PC-9 (cell line): ENCODE results near the gene SERPINA12. TPM values are rescaled to one million over a fixed set of nuclear protein-coding genes. Genes with fewer than 3 reads are reported as not detected.

ENCODE experiments used
- BruUV-seq: library from RNA; stranded (reverse); fragments of 400-500 nt; replicated peaks from 2 replicates; lab custom pipeline; 2021; lab: Mats Ljungman, UMichigan
- CTCF ChIA-PET: fragments of 300-600 bp; sonication (Branson Sonifier 250); formaldehyde crosslinking; loops from one replicate; lab custom pipeline; 2022; ENCODE audit warnings: antibody characterized with exemption; lab: Charles Lee
- POLR2A ChIA-PET: fragments of 300-600 bp; sonication (Branson Sonifier 250); formaldehyde crosslinking; loops from one replicate; lab custom pipeline; 2022; ENCODE audit warnings: antibody characterized with exemption; ENCODE audit not compliant: unreplicated experiment; lab: Charles Lee
- DNase-seq, 2 experiments: peaks; one replicate each; pipeline versions ENCODE4 v3.0.0 to v3.0.0-alpha.2; 2015 to 2022; ENCODE audit warnings: mixed read lengths in 1 of 2
- H2AFZ ChIP-seq: fragments of 200-600 bp; sonication (generic); 2 replicates; pipeline ENCODE4 v1.8.1; 2017; ENCODE audit warnings: antibody characterized with exemption
- H3F3A ChIP-seq: fragments of 200-600 bp; sonication (generic); 2 replicates; pipeline ENCODE4 v1.8.1; 2017; ENCODE audit warnings: antibody characterized with exemption, mild to moderate bottlenecking, low read depth; ENCODE audit not compliant: insufficient read depth
- H3K27ac ChIP-seq: fragments of 200-600 bp; sonication (generic); 2 replicates; pipeline ENCODE4 v1.6.1; 2016; ENCODE audit warnings: mixed run types
- H3K27me3 ChIP-seq: fragments of 200-600 bp; sonication (generic); 2 replicates; pipeline ENCODE4 v1.6.1; 2016; ENCODE audit warnings: low read depth, mixed run types; ENCODE audit not compliant: insufficient read depth
- H3K36me3 ChIP-seq: fragments of 200-600 bp; sonication (generic); 2 replicates; pipeline ENCODE4 v1.6.1; 2016; ENCODE audit warnings: low read depth, mixed run types
- H3K4me1 ChIP-seq: fragments of 200-600 bp; sonication (generic); replicated peaks from 2 replicates; pipeline ENCODE4 v1.6.1; 2016; ENCODE audit warnings: mixed run types; ENCODE audit not compliant: insufficient read depth
- H3K4me2 ChIP-seq: fragments of 200-600 bp; sonication (generic); 2 replicates; pipeline ENCODE4 v1.6.1; 2017; ENCODE audit warnings: mixed run types
- H3K4me3 ChIP-seq: fragments of 200-600 bp; sonication (generic); 2 replicates; pipeline ENCODE4 v1.6.1; 2016; ENCODE audit warnings: mixed run types
- H3K79me2 ChIP-seq: fragments of 200-600 bp; sonication (generic); 2 replicates; pipeline ENCODE4 v1.6.1; 2017; ENCODE audit warnings: low read depth, mixed run types
- H3K9me2 ChIP-seq: fragments of 200-600 bp; sonication (generic); 2 replicates; pipeline ENCODE4 v1.8.1; 2017; ENCODE audit warnings: mild to moderate bottlenecking; ENCODE audit not compliant: insufficient read depth
- H3K9me3 ChIP-seq: fragments of 200-600 bp; sonication (generic); 2 replicates; pipeline ENCODE4 v1.8.1; 2016; ENCODE audit warnings: low read depth; ENCODE audit not compliant: insufficient read depth
- H4K20me1 ChIP-seq: fragments of 200-600 bp; sonication (generic); 2 replicates; pipeline ENCODE4 v1.8.1; 2017; ENCODE audit not compliant: insufficient read depth
- CTCF ChIP-seq: fragments of 200-600 bp; sonication (generic); conservative IDR thresholded peaks from 2 replicates; pipeline ENCODE4 v1.6.1; 2017; ENCODE audit warnings: mixed run types, antibody characterized with exemption, mild to moderate bottlenecking, moderate library complexity
- EZH2 ChIP-seq: fragments of 200-600 bp; sonication (generic); IDR thresholded peaks from 2 replicates; pipeline ENCODE4 v1.8.0; 2017; ENCODE audit warnings: antibody characterized with exemption, low read depth
- intact Hi-C: fragments of 100-400 bp; cut with micrococcal nuclease; formaldehyde crosslinking; loops from one replicate; pipeline ENCODE4 v1.10.0; 2022; ENCODE audit not compliant: unreplicated experiment
- total RNA-seq: library from RNA; stranded (reverse); gene quantifications from 2 replicates; pipeline ENCODE4 v1.2.3, GENCODE V29; 2021

SERPINA12 gene
- total RNA-seq, 1 experiment from 2014 or later, result not detected

DNA sequence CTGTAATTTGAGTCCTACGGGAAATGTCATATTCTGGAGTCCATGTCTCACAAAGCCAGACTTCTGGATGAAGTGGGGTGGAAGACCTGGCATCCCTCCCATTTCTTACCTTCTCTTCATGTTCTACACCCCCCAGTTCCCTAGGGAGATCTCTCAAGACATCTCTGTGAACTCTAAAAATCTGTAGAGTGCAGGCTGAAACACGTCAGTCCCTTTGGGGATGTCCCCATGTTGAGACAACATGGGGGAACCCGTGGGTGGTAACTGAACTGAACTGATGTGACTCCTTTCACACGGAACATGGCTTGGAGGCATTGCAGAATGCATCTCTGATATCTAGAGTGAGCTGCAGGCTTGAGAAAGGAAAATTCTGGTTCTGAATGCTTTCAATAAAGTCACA lies 15.2 kb downstream of the SERPINA12 start:
- CTCF ChIA-PET, result no interaction called here

GRCh38 chr14:94491511-94491910 lies 17.8 kb downstream of the SERPINA12 start:
- no TSS peak for BruUV-seq
- H3K4me3 ChIP-seq, result no peak overlapping the region
- intact Hi-C loops, result no loop called here
- no peak overlapping the region for H2AFZ ChIP-seq
- H3K4me2 ChIP-seq, result no peak overlapping the region
- peaks cover 18% of the 10 kb centered on the region; the same call in 1 of the 2 replicates for H3K27me3 ChIP-seq
- DNase-seq, result no peak
- CTCF ChIA-PET, result no interaction called here
- H4K20me1 ChIP-seq, result no peaks in the 10 kb centered on the region
- no peak overlapping the region for H3K27ac ChIP-seq
- no peaks in the 10 kb centered on the region for H3F3A ChIP-seq
- H3K4me1 ChIP-seq, result no peaks in the 10 kb centered on the region
- TF ChIP-seq EZH2 (no peak), CTCF (no peak)
- no peaks in the 10 kb centered on the region for H3K79me2 ChIP-seq
- H3K9me3 ChIP-seq, result no peaks in the 10 kb centered on the region
- POLR2A ChIA-PET, result no interaction called here
- no peaks in the 10 kb centered on the region for H3K36me3 ChIP-seq
- H3K9me2 ChIP-seq, result no peaks in the 10 kb centered on the region

More for the DNA sequence above, 15.2 kb downstream of the SERPINA12 start:
- TF ChIP-seq EZH2 (no peak), CTCF (no peak)
- Histone ChIP-seq H3K9me3 (no peaks in the 10 kb centered on the region), H3K4me3 (no peak overlapping the region), H3K36me3 (no peaks in the 10 kb centered on the region), H3K79me2 (no peaks in the 10 kb centered on the region), H2AFZ (no peak overlapping the region), H3K4me2 (no peak overlapping the region), H4K20me1 (no peaks in the 10 kb centered on the region), H3K27me3 (peaks cover 18% of the 10 kb centered on the region; the same call in 1 of the 2 replicates), H3K27ac (no peak overlapping the region), H3K4me1 (no peaks in the 10 kb centered on the region), H3F3A (no peaks in the 10 kb centered on the region), H3K9me2 (no peaks in the 10 kb centered on the region)
- intact Hi-C loops, result no loop called here
- BruUV-seq, result no TSS peak
- POLR2A ChIA-PET, result no interaction called here
- no peak for DNase-seq

DNA sequence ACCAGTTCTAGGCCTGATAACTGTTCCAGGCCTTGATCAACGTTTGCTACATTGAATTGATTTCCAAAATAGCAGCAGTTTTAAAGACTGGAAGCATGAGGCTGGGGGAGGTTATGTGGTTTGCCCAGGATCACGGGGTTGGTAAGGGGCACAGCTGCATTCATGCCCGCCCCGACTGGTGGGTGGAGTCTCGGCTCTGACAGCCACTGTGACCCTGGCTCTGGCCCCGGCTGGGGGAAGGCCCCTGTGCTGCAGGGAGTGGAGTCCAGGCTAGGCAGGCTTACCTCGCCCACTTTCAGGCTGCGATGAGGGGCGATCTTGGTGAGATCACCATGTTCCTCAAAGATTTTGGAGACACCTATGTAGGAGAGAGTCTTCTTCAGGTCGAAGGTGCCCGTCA lies 19.9 kb downstream of the SERPINA12 start:
- no peaks in the 10 kb centered on the region for H3K9me3 ChIP-seq
- H4K20me1 ChIP-seq, result no peaks in the 10 kb centered on the region
- no peak overlapping the region for H3K4me3 ChIP-seq
- H3F3A ChIP-seq, result no peaks in the 10 kb centered on the region
- POLR2A ChIA-PET, result no interaction called here
- no peaks in the 10 kb centered on the region for H3K9me2 ChIP-seq
- no peak overlapping the region for H2AFZ ChIP-seq
- BruUV-seq, result no TSS peak
- CTCF ChIA-PET, result no interaction called here
- H3K27ac ChIP-seq, result no peak overlapping the region
- TF ChIP-seq EZH2 (no peak), CTCF (no peak)
- H3K79me2 ChIP-seq, result no peaks in the 10 kb centered on the region
- no peak for DNase-seq
- H3K36me3 ChIP-seq, result no peaks in the 10 kb centered on the region
- H3K4me1 ChIP-seq, result no peaks in the 10 kb centered on the region
- H3K27me3 ChIP-seq, result peaks cover 21% of the 10 kb centered on the region; the same call in 1 of the 2 replicates
- intact Hi-C loops, result no loop called here
- no peak overlapping the region for H3K4me2 ChIP-seq
